ENCODE data around the gene ARL5B.
"Not testable (repeated sequence)": the region's sequence is repeated elsewhere in the genome, so short reads cannot be mapped to it uniquely, and the experiment has no call there.

Gene ARL5B

DNA sequence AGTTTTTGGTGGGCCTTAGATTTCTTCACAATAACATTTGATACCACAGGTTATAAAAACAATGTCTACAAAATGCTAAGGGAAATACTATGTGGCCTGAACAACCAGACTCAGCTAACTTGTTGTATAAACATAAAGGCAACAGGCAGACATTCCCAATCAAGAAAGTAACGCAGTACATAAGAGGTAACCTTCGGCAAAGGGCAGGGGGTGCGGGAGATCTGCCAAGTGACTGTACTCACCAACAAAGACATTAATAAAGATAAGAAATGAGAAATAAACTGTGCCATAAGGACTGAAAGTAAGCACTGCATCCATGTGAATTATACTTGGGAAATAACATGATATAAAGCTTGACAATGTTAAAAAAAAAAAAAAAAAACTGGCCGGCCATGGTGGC is 23.2 kb upstream of the ARL5B start:
- WGBS (ENCODE audit: insufficient coverage, insufficient read length): no CpG with 5 or more reads among the region's 4 CpGs
- H3K9me3 ChIP-seq (ENCODE audit: control insufficient read depth, insufficient read depth, low read length): no peaks in the 10 kb centered on the region
- H3K4me1 ChIP-seq (ENCODE audit: control insufficient read depth, insufficient read depth, low read length): no peaks in the 10 kb centered on the region
- no peak overlapping the region for H3K27ac ChIP-seq (ENCODE audit: low read length)
- no peaks in the 10 kb centered on the region for H3K27me3 ChIP-seq (ENCODE audit: control insufficient read depth, insufficient read depth, low read length)
- no peak overlapping the region for H3K4me3 ChIP-seq (ENCODE audit: low read length)
- DNase-seq (ENCODE audit: low read depth, low spot score): no peak
- no peaks in the 10 kb centered on the region for H3K36me3 ChIP-seq (ENCODE audit: control insufficient read depth, insufficient read depth, low read length)

DNA sequence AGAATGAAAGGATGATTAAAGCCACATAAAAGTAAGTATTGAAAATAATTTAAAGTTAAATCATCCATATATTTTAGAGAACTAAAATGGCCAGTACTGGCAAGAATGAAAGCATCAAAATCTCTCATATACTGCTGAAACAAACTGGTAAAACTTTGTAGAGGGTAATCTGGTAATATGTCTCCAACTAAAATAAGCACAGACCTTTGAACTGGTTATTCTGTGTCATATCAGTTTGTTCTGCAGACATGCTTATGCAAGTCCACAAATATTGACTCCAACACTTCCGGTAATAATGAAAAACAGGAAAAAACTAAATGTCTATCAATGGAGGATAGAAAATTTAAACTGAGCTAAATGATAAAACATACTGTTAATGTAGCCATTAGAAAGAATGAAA is 21.8 kb upstream of the ARL5B start:
- DNase-seq (ENCODE audit: low read depth, low spot score); H3K9me3 ChIP-seq (ENCODE audit: control insufficient read depth, insufficient read depth, low read length); H3K27ac ChIP-seq (ENCODE audit: low read length); H3K27me3 ChIP-seq (ENCODE audit: control insufficient read depth, insufficient read depth, low read length); H3K36me3 ChIP-seq (ENCODE audit: control insufficient read depth, insufficient read depth, low read length); H3K4me3 ChIP-seq (ENCODE audit: low read length); H3K4me1 ChIP-seq (ENCODE audit: control insufficient read depth, insufficient read depth, low read length): not testable (repeated sequence)
- WGBS (ENCODE audit: insufficient coverage, insufficient read length): no CpG with 5 or more reads among the region's 1 CpG

DNA sequence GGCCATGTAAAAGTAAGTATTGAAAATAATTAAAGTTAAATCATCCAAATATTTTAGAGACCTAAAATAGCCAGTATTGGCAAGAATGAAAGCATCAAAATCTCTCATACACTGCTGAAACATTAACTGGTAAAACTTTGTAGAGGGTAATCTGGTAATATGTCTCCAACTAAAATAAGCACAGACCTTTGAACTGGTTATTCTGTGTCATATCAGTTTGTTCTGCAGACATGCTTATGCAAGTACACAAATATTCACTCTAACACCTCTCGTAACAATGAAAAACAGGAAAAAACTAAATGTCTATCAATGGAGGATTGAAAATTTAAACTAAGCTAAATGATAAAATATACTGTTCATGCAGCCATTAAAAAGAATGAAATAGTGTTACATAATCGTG is 19.5 kb upstream of the ARL5B start:
- no CpG with 5 or more reads among the region's 2 CpGs for WGBS (ENCODE audit: insufficient coverage, insufficient read length)
- not testable (repeated sequence) for DNase-seq (ENCODE audit: low read depth, low spot score); H3K9me3 ChIP-seq (ENCODE audit: control insufficient read depth, insufficient read depth, low read length); H3K4me3 ChIP-seq (ENCODE audit: low read length); H3K36me3 ChIP-seq (ENCODE audit: control insufficient read depth, insufficient read depth, low read length); H3K27ac ChIP-seq (ENCODE audit: low read length); H3K27me3 ChIP-seq (ENCODE audit: control insufficient read depth, insufficient read depth, low read length); H3K4me1 ChIP-seq (ENCODE audit: control insufficient read depth, insufficient read depth, low read length)

DNA sequence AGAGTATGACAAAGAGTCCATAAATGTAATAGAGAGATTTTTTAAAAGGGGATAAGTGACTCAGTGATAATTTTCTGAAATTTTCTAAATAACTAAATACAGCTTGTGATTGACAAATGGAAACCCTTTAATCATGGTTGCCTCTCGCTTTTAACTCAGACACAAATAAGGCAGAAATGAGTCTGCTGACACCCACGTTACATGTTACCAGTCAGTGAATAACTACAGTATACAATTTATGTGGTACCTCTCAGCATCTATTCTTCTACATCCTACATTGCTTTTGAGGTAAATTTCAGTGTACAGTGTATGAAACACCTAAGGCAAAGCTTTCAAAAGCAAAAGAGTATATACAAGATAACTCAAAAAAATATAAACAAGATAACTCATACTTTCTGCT is 12.1 kb upstream of the ARL5B start:
- Histone ChIP-seq H3K4me1 (ENCODE audit: control insufficient read depth, insufficient read depth, low read length) (no peaks in the 10 kb centered on the region), H3K27ac (ENCODE audit: low read length) (no peak overlapping the region), H3K4me3 (ENCODE audit: low read length) (no peak overlapping the region), H3K36me3 (ENCODE audit: control insufficient read depth, insufficient read depth, low read length) (no peaks in the 10 kb centered on the region), H3K27me3 (ENCODE audit: control insufficient read depth, insufficient read depth, low read length) (no peaks in the 10 kb centered on the region), H3K9me3 (ENCODE audit: control insufficient read depth, insufficient read depth, low read length) (no peaks in the 10 kb centered on the region)
- no CpG with 5 or more reads among the region's 2 CpGs for WGBS (ENCODE audit: insufficient coverage, insufficient read length)
- DNase-seq (ENCODE audit: low read depth, low spot score): no peak

DNA sequence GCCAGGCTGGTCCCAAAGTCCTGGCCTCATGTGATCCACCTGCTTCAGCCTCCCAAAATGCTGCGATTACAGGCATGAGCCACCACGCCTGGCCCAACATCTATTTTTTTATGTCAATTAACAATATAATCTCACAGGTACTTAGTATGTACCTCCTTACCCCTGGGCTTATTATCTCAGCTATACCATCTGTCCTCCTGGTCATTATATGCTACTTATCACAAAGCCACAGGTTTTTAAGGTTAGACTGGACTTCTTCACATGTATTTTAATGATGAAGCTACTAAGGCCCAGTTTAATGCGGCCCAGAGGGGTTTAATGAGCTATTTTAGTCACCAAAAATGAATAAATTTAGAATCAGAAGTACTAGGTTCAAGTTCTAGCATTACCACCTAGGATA is 11.3 kb upstream of the ARL5B start:
- WGBS (ENCODE audit: insufficient coverage, insufficient read length): no CpG with 5 or more reads among the region's 3 CpGs
- Histone ChIP-seq H3K9me3 (ENCODE audit: control insufficient read depth, insufficient read depth, low read length) (no peaks in the 10 kb centered on the region), H3K4me3 (ENCODE audit: low read length) (no peak overlapping the region), H3K4me1 (ENCODE audit: control insufficient read depth, insufficient read depth, low read length) (no peaks in the 10 kb centered on the region), H3K27me3 (ENCODE audit: control insufficient read depth, insufficient read depth, low read length) (no peaks in the 10 kb centered on the region), H3K27ac (ENCODE audit: low read length) (no peak overlapping the region), H3K36me3 (ENCODE audit: control insufficient read depth, insufficient read depth, low read length) (no peaks in the 10 kb centered on the region)
- DNase-seq (ENCODE audit: low read depth, low spot score): no peak

DNA sequence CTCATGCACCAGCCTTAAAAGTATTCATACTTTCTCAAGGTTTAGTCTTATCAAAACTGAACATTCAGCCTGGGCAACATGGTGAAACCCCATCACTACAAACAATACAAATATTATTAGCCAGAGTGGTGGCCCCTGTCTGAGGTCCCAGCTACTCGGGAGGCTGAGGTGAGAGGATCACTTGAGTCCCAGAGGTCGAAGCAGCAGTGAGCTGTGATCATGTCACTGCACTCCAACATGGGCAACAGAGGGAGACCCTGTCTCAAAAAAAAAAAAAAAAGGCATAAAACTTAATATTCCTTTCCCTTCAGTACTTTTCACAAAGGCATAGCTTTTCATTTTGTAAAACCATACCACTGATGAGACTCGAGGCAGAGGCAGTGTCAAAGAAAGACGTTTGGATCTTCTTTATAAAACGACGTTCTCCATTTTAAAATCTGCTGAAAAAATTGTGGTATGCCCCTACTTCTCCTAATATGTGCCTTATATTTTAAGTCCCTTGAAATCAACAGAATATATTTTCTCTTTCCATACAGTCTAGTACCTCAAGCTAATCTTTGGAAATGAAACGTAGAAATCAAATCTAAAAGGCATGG is 9.8 kb upstream of the ARL5B start:
- no peaks in the 10 kb centered on the region for H3K9me3 ChIP-seq (ENCODE audit: control insufficient read depth, insufficient read depth, low read length)
- WGBS (ENCODE audit: insufficient coverage, insufficient read length): no CpG with 5 or more reads among the region's 7 CpGs
- no peak for DNase-seq (ENCODE audit: low read depth, low spot score)
- H3K4me1 ChIP-seq (ENCODE audit: control insufficient read depth, insufficient read depth, low read length): no peaks in the 10 kb centered on the region
- H3K27ac ChIP-seq (ENCODE audit: low read length): no peak overlapping the region
- H3K4me3 ChIP-seq (ENCODE audit: low read length): no peak overlapping the region
- no peaks in the 10 kb centered on the region for H3K36me3 ChIP-seq (ENCODE audit: control insufficient read depth, insufficient read depth, low read length)
- H3K27me3 ChIP-seq (ENCODE audit: control insufficient read depth, insufficient read depth, low read length): no peaks in the 10 kb centered on the region

DNA sequence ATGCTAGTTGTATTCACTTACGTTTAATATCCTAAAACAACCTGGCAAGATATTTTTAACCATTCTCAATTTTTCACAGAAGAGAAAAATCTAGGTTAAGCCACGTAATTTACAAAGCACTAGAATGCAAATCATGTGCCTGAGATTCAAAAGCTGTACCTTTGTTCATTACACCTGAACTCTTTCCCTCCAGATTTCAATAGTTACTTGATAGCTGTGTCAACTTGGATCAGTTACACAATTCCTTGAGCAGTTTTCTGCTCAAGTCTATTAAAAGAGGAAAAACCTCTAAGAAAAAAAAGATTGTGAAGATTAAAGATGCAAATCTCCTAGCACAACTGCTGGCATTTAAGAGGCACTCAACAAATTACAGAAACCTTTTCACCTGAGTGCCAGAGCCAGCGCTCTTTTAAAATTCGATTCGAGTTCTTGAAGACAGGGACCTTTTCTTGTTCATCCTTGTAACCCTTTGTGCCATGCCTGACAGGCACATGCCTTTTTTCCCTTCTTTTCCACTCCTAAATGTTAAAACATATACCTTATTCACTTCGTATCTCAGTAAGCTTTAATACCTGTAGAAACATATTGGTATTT is 8.7 kb upstream of the ARL5B start:
- WGBS (ENCODE audit: insufficient coverage, insufficient read length): no CpG with 5 or more reads among the region's 6 CpGs
- DNase-seq (ENCODE audit: low read depth, low spot score): no peak
- Histone ChIP-seq H3K36me3 (ENCODE audit: control insufficient read depth, insufficient read depth, low read length) (no peaks in the 10 kb centered on the region), H3K4me1 (ENCODE audit: control insufficient read depth, insufficient read depth, low read length) (no peaks in the 10 kb centered on the region), H3K27me3 (ENCODE audit: control insufficient read depth, insufficient read depth, low read length) (no peaks in the 10 kb centered on the region), H3K27ac (ENCODE audit: low read length) (no peak overlapping the region), H3K4me3 (ENCODE audit: low read length) (peak overlapping the region; percentile 80; the same call in 1 of the 2 replicates), H3K9me3 (ENCODE audit: control insufficient read depth, insufficient read depth, low read length) (no peaks in the 10 kb centered on the region)

DNA sequence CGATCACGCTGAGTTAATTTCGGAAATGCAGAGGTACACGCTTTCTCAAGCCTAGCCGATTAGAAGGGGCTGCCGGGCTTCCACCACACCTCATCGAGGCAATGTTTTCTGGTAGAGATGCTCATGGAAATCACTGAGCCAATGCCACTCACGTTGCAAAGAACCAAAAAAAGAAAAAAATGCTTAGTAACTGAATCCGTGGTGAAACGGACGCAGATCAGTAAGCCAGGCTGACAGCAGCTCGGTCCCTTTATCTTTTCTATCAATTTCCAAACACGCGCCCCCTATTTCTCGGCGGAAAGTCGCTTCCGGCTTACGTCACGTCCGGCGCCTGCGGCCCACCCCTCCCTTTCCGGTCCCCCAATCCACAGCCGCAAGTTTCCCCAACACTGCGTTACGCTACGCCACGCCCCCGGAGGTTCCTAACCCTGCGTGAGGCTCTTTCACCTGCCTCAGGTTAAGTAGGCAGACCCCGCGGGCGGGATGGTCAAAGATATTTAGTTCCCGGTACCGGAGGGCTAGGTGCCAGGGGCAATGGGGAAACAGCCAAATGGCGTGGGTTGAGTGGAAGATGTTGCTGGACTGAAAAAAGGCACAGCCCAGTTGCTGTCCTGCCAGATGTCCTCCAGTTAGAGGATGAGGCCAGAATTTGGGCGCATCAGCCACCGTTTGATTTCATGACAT is 7.8 kb upstream of the ARL5B start, which contains the start of gene NSUN6:
NSUN6 (minus strand) TSS at position 264 of the 684 bp plus-strand sequence. CDS start 384 bp downstream, outside the sequence.
- H3K36me3 ChIP-seq (ENCODE audit: control insufficient read depth, insufficient read depth, low read length): no peaks in the 10 kb centered on the region
- no peaks in the 10 kb centered on the region for H3K27me3 ChIP-seq (ENCODE audit: control insufficient read depth, insufficient read depth, low read length)
- H3K4me3 ChIP-seq (ENCODE audit: low read length): peak within 1 kb of the TSS; percentile 80; the same call in 1 of the 2 replicates
- H3K27ac ChIP-seq (ENCODE audit: low read length): no peak within 1 kb of the TSS
- WGBS (ENCODE audit: insufficient coverage, insufficient read length): no CpG with 5 or more reads among the region's 39 CpGs
- DNase-seq (ENCODE audit: low read depth, low spot score): peak; percentile 84
- H3K4me1 ChIP-seq (ENCODE audit: control insufficient read depth, insufficient read depth, low read length): no peaks in the 10 kb centered on the region
- H3K9me3 ChIP-seq (ENCODE audit: control insufficient read depth, insufficient read depth, low read length): no peaks in the 10 kb centered on the region

DNA sequence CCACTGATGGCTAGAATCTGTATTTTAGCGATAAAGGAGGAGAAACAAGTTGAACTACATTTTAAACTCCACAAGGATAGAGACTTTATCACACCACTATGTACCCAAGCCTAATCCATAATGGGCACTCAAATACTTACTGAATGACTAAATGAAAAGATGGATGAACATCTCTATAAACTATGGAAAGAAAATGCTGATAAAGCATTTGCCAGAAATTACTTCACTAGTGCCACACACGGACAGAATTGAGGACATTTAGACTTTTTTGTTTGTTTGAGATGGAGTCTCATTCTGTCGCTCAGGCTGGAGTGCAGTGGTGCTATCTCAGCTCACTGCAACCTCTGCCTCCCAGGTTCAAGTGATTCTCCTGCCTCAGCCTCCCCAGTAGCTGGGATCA is 6.1 kb upstream of the ARL5B start:
- Histone ChIP-seq H3K4me1 (ENCODE audit: control insufficient read depth, insufficient read depth, low read length) (no peaks in the 10 kb centered on the region), H3K9me3 (ENCODE audit: control insufficient read depth, insufficient read depth, low read length) (no peaks in the 10 kb centered on the region), H3K27me3 (ENCODE audit: control insufficient read depth, insufficient read depth, low read length) (no peaks in the 10 kb centered on the region), H3K36me3 (ENCODE audit: control insufficient read depth, insufficient read depth, low read length) (no peaks in the 10 kb centered on the region), H3K27ac (ENCODE audit: low read length) (no peak overlapping the region), H3K4me3 (ENCODE audit: low read length) (no peak overlapping the region)
- WGBS (ENCODE audit: insufficient coverage, insufficient read length): no CpG with 5 or more reads among the region's 3 CpGs
- no peak for DNase-seq (ENCODE audit: low read depth, low spot score)

DNA sequence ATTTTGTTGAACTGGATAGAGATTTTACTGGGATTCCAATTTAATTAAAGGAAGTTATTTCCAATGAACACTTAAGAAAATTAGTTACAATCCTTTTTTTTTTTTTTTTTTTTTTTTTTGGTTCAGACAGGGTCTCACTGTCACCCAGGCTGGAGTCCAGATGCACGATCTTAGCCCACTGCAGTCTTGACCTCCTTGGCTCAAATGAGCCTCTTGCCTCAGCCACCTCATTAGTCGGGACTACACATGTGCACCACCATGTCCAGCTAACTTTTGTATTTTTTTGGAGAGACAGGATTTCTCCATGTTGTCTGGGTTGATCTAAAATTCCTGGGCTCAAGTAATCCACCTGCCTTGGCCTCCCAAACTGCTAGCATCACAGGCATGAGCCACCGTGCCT is 2.5 kb upstream of the ARL5B start:
- H3K4me1 ChIP-seq (ENCODE audit: control insufficient read depth, insufficient read depth, low read length): no peaks in the 10 kb centered on the region; the same call in 1 of the 2 replicates
- WGBS (ENCODE audit: insufficient coverage, insufficient read length): no CpG with 5 or more reads among the region's 3 CpGs
- no peak overlapping the region for H3K27ac ChIP-seq (ENCODE audit: low read length)
- H3K4me3 ChIP-seq (ENCODE audit: low read length): no peak overlapping the region
- H3K27me3 ChIP-seq (ENCODE audit: control insufficient read depth, insufficient read depth, low read length): no peaks in the 10 kb centered on the region
- no peaks in the 10 kb centered on the region for H3K36me3 ChIP-seq (ENCODE audit: control insufficient read depth, insufficient read depth, low read length)
- no peaks in the 10 kb centered on the region for H3K9me3 ChIP-seq (ENCODE audit: control insufficient read depth, insufficient read depth, low read length)
- DNase-seq (ENCODE audit: low read depth, low spot score): no peak

Data from iPS DF 6.9 (cell line).